ENCODE measurements around the gene SAP130.
A peak's percentile ranks its signal among the peaks of the same experiment; 100 is the strongest.

GRCh38 chr2:128027801-128028667 is at the start of gene SAP130:
- TF ChIP-seq SIN3A (conservative IDR thresholded peaks at IDR 0.05 in 1 of 2, IDR thresholded peaks at IDR 0.05 in 1 of 2; ENCODE audit: low read depth in 1 of 2, low read length in 2 of 2) (peak in 1 of 2 experiments; percentile 68; a peak in 2 of 4 replicates), FOSL1 (IDR thresholded peaks at IDR 0.05; ENCODE audit: insufficient read depth, low read depth, low read length) (no peak), POLR2A (IDR thresholded peaks at IDR 0.05; ENCODE audit: control extremely low read depth in 1 of 2, low read depth in 2 of 2, low read length in 2 of 2) (peak; percentile 58 to 61; a peak in 2 of 3 replicates), USF2 (IDR thresholded peaks at IDR 0.05; ENCODE audit: low read length) (no peak), CTCF (IDR thresholded peaks at IDR 0.05; ENCODE audit: control extremely low read depth in 1 of 3, insufficient read depth in 1 of 3, low read depth in 1 of 3, low read length in 3 of 3) (no peak), CBX5 (IDR thresholded peaks at IDR 0.05; ENCODE audit: low read depth, low read length) (no peak), ZNF274 (IDR thresholded peaks at IDR 0.05; ENCODE audit: borderline replicate concordance, extremely low read depth, low read length) (no peak), EP300 (IDR thresholded peaks at IDR 0.05; ENCODE audit: borderline replicate concordance in 1 of 2, low read depth in 2 of 2, low read length in 2 of 2) (no peak)

All from H1 (cell line).